Vagina (tissue), 2 donors: ENCODE data around the gene ARHGAP6. TPM values are rescaled to one million over a fixed set of nuclear protein-coding genes. Genes with fewer than 3 reads are reported as not detected.

ENCODE experiments used
- DNase-seq, 2 donors: peaks; one replicate each; pipeline ENCODE4 v3.0.0-alpha.2; 2017; ENCODE audit errors: extremely low spot score in 2 of 2
- H3K27ac ChIP-seq: fragments of 200-600 bp; sonication (generic); one replicate; pipeline ENCODE4 v1.5.1; 2019
- H3K27me3 ChIP-seq: fragments of 200-600 bp; sonication (generic); one replicate; pipeline ENCODE4 v1.5.1; 2019
- H3K36me3 ChIP-seq, 2 donors: fragments of 200-600 bp; sonication (generic); one replicate each; pipeline ENCODE4 v1.5.1; 2017 to 2019
- H3K4me1 ChIP-seq: fragments of 200-600 bp; sonication (generic); one replicate; pipeline ENCODE4 v1.5.1; 2019
- H3K4me3 ChIP-seq, 2 donors: fragments of 200-600 bp; sonication (generic); 1 replicate in 1 of 2; 2 replicates in 1 of 2; pipeline ENCODE4 v1.5.1; 2016 to 2019
- H3K9me3 ChIP-seq: fragments of 200-600 bp; sonication (generic); one replicate; pipeline ENCODE4 v1.5.1; 2019
- CTCF ChIP-seq, 3 experiments: fragments of 450-650 bp in 2 of 3; fragments of 200-600 bp in 1 of 3; sonication (generic) in 1 of 3; IDR thresholded peaks; one replicate each; pipeline ENCODE4 v1.5.1; 2017 to 2019; ENCODE audit warnings: antibody characterized with exemption in 3 of 3, mild to moderate bottlenecking in 2 of 3, moderate library complexity in 2 of 3
- POLR2A ChIP-seq, 2 donors: fragments of 450-650 bp; IDR thresholded peaks; one replicate each; pipeline ENCODE4 v1.6.1; 2017; ENCODE audit warnings: antibody characterized with exemption in 2 of 2, mild to moderate bottlenecking in 2 of 2, moderate library complexity in 2 of 2
- POLR2AphosphoS5 ChIP-seq, 2 donors: sonication (generic); formaldehyde crosslinking; IDR thresholded peaks; one replicate each; pipeline ENCODE4 v1.9.0; 2017; ENCODE audit warnings: antibody characterized with exemption in 2 of 2, mild to moderate bottlenecking in 2 of 2, low read depth in 1 of 2; ENCODE audit not compliant: insufficient read depth in 1 of 2
- intact Hi-C: fragments of 100-400 bp; cut with DNase I; formaldehyde crosslinking; loops from one replicate; pipeline ENCODE4 v1.15.1; 2023
- total RNA-seq: library from RNA; depleted of rRNA; stranded (reverse); fragments of >200 nt; gene quantifications from one replicate; pipeline ENCODE4 v1.2.3, GENCODE V29; 2016

ARHGAP6 gene
- total RNA-seq, 1 donor from 2014 or later = 15.7 TPM

- no peak overlapping the region for H3K4me3 ChIP-seq
- H3K9me3 ChIP-seq = no peaks in the 10 kb centered on the region
- intact Hi-C loops = no loop called here
- no peak for TF ChIP-seq POLR2A (IDR thresholded peaks at IDR 0.05)
- TF ChIP-seq POLR2AphosphoS5 (IDR thresholded peaks at IDR 0.05; ENCODE audit: insufficient read depth in 1 of 2, low read depth in 1 of 2) = no peak
- TF ChIP-seq CTCF (IDR thresholded peaks at IDR 0.05) = no peak
- H3K36me3 ChIP-seq = no peaks in the 10 kb centered on the region
- H3K27ac ChIP-seq = no peak overlapping the region
- no peak for DNase-seq
- H3K4me1 ChIP-seq = peaks cover 7% of the 10 kb centered on the region
- no peaks in the 10 kb centered on the region for H3K27me3 ChIP-seq
Measured at GRCh38 chrX:11424903-11425674, 240.6 kb downstream of the ARHGAP6 start.

GRCh38 chrX:11423949-11424348 is 241.8 kb downstream of the ARHGAP6 start:
- no peaks in the 10 kb centered on the region for H3K27me3 ChIP-seq
- no peaks in the 10 kb centered on the region for H3K36me3 ChIP-seq
- H3K4me3 ChIP-seq = no peak overlapping the region
- no peaks in the 10 kb centered on the region for H3K9me3 ChIP-seq
- DNase-seq = no peak
- intact Hi-C loops = no loop called here
- H3K27ac ChIP-seq = no peak overlapping the region
- peaks cover 8% of the 10 kb centered on the region for H3K4me1 ChIP-seq
- TF ChIP-seq CTCF (IDR thresholded peaks at IDR 0.05) = no peak

- H3K4me1 ChIP-seq = peaks cover 8% of the 10 kb centered on the region
- no peaks in the 10 kb centered on the region for H3K36me3 ChIP-seq
- no peak for DNase-seq
- no peak for TF ChIP-seq POLR2A (IDR thresholded peaks at IDR 0.05)
- TF ChIP-seq POLR2AphosphoS5 (IDR thresholded peaks at IDR 0.05; ENCODE audit: insufficient read depth in 1 of 2, low read depth in 1 of 2) = no peak
- no peak for TF ChIP-seq CTCF (IDR thresholded peaks at IDR 0.05)
- no peaks in the 10 kb centered on the region for H3K27me3 ChIP-seq
- H3K9me3 ChIP-seq = no peaks in the 10 kb centered on the region
- intact Hi-C loops = no loop called here
- H3K4me3 ChIP-seq = no peak overlapping the region
- H3K27ac ChIP-seq = no peak overlapping the region
Measured at GRCh38 chrX:11423362-11423818, 242.3 kb downstream of the ARHGAP6 start.

- H3K9me3 ChIP-seq = no peaks in the 10 kb centered on the region
- H3K4me1 ChIP-seq = peaks cover 8% of the 10 kb centered on the region
- H3K4me3 ChIP-seq = no peak overlapping the region
- H3K27ac ChIP-seq = no peak overlapping the region
- no peak for TF ChIP-seq POLR2A (IDR thresholded peaks at IDR 0.05)
- TF ChIP-seq CTCF (IDR thresholded peaks at IDR 0.05) = no peak
- TF ChIP-seq POLR2AphosphoS5 (IDR thresholded peaks at IDR 0.05; ENCODE audit: insufficient read depth in 1 of 2, low read depth in 1 of 2) = no peak
- no peak for DNase-seq
- no peaks in the 10 kb centered on the region for H3K27me3 ChIP-seq
- intact Hi-C loops = no loop called here
- no peaks in the 10 kb centered on the region for H3K36me3 ChIP-seq
Measured at GRCh38 chrX:11422525-11422857, 243.2 kb downstream of the ARHGAP6 start.

GRCh38 chrX:11421805-11422524 is 243.8 kb downstream of the ARHGAP6 start:
- no peaks in the 10 kb centered on the region for H3K27me3 ChIP-seq
- no peaks in the 10 kb centered on the region for H3K36me3 ChIP-seq
- TF ChIP-seq CTCF (IDR thresholded peaks at IDR 0.05) (no peak), POLR2AphosphoS5 (IDR thresholded peaks at IDR 0.05; ENCODE audit: insufficient read depth in 1 of 2, low read depth in 1 of 2) (no peak), POLR2A (IDR thresholded peaks at IDR 0.05) (no peak)
- no peak overlapping the region for H3K27ac ChIP-seq
- no peak overlapping the region for H3K4me3 ChIP-seq
- DNase-seq = no peak
- H3K4me1 ChIP-seq = peaks cover 8% of the 10 kb centered on the region
- H3K9me3 ChIP-seq = no peaks in the 10 kb centered on the region
- intact Hi-C loops = no loop called here
